Smooth muscle cell (in vitro differentiated cells): ENCODE data around the gene UBALD2. TPM values are rescaled to one million over a fixed set of nuclear protein-coding genes. Genes with fewer than 3 reads are reported as not detected.
A peak's percentile ranks its signal among the peaks of the same experiment; 100 is the strongest.

ENCODE experiments used
- DNase-seq: peaks from one replicate; lab custom pipeline; 2025; ENCODE audit not compliant: unreplicated experiment; lab: John Stamatoyannopoulos, UW
- H2AFZ ChIP-seq: fragments of 200-600 bp; sonication (generic); 2 replicates; pipeline ENCODE4 v1.6.0; 2016; ENCODE audit warnings: antibody characterized with exemption, low read depth, mild to moderate bottlenecking
- H3F3A ChIP-seq: fragments of 200-600 bp; sonication (generic); 2 replicates; pipeline ENCODE4 v1.6.0; 2017; ENCODE audit warnings: antibody characterized with exemption, low read depth
- H3K27ac ChIP-seq: fragments of 200-600 bp; sonication (generic); 2 replicates; pipeline ENCODE4 v1.5.1; 2016; ENCODE audit warnings: low read depth, mild to moderate bottlenecking
- H3K27me3 ChIP-seq: fragments of 200-600 bp; sonication (generic); 2 replicates; pipeline ENCODE4 v1.6.1; 2016; ENCODE audit warnings: low read depth, mild to moderate bottlenecking
- H3K36me3 ChIP-seq: fragments of 200-600 bp; sonication (generic); 2 replicates; pipeline ENCODE4 v1.5.1; 2016; ENCODE audit warnings: low read depth
- H3K4me1 ChIP-seq: fragments of 200-600 bp; sonication (generic); 2 replicates; pipeline ENCODE4 v1.5.1; 2016; ENCODE audit warnings: low read depth
- H3K4me2 ChIP-seq: fragments of 200-600 bp; sonication (generic); 2 replicates; pipeline ENCODE4 v1.6.0; 2016; ENCODE audit warnings: mild to moderate bottlenecking
- H3K4me3 ChIP-seq: fragments of 200-600 bp; sonication (generic); 2 replicates; pipeline ENCODE4 v1.5.1; 2016; ENCODE audit warnings: mild to moderate bottlenecking
- H3K79me2 ChIP-seq: fragments of 200-600 bp; sonication (generic); 2 replicates; pipeline ENCODE4 v1.6.0; 2016; ENCODE audit warnings: low read depth, mild to moderate bottlenecking
- H3K9ac ChIP-seq: fragments of 200-600 bp; sonication (generic); 2 replicates; pipeline ENCODE4 v1.6.0; 2016; ENCODE audit warnings: low read depth
- H3K9me3 ChIP-seq: fragments of 200-600 bp; sonication (generic); replicated peaks from 2 replicates; pipeline ENCODE4 v1.5.1; 2016; ENCODE audit warnings: low read depth
- H4K20me1 ChIP-seq: fragments of 200-600 bp; sonication (generic); 2 replicates; pipeline ENCODE4 v1.6.0; 2016; ENCODE audit warnings: low read depth
- WGBS: methylation state at CpG from one replicate; pipeline ENCODE4 v1.1.7; 2016; ENCODE audit warnings: low lambda C conversion rate; 5-methylcytosine and 5-hydroxymethylcytosine counted together
- polyA plus RNA-seq: library from polyadenylated mRNA; unstranded; fragments of >200 nt; fragmentation: Nextera tagmentation; extraction: Ambion mirVana; gene quantifications from 2 replicates; pipeline ENCODE4 v1.2.1, GENCODE V29; 2016
- total RNA-seq: library from RNA; depleted of rRNA; stranded (reverse); fragments of >200 nt; gene quantifications from 2 replicates; pipeline ENCODE4 v1.2.3, GENCODE V29; 2014
- TF ChIP-seq, protein P1 (sequence below): fragments of 200-600 bp; sonication (generic); IDR thresholded peaks from 2 replicates; pipeline ENCODE4 v1.5.1; 2017; ENCODE audit warnings: borderline replicate concordance, mild to moderate bottlenecking, antibody characterized with exemption; ENCODE audit not compliant: insufficient read depth, poor library complexity, severe bottlenecking

Gene UBALD2
- total RNA-seq = 2.6 and 5.9 TPM in 2 replicates
- 7.0 and 11.0 TPM in 2 replicates for polyA plus RNA-seq

- TF ChIP-seq, protein P1, sequence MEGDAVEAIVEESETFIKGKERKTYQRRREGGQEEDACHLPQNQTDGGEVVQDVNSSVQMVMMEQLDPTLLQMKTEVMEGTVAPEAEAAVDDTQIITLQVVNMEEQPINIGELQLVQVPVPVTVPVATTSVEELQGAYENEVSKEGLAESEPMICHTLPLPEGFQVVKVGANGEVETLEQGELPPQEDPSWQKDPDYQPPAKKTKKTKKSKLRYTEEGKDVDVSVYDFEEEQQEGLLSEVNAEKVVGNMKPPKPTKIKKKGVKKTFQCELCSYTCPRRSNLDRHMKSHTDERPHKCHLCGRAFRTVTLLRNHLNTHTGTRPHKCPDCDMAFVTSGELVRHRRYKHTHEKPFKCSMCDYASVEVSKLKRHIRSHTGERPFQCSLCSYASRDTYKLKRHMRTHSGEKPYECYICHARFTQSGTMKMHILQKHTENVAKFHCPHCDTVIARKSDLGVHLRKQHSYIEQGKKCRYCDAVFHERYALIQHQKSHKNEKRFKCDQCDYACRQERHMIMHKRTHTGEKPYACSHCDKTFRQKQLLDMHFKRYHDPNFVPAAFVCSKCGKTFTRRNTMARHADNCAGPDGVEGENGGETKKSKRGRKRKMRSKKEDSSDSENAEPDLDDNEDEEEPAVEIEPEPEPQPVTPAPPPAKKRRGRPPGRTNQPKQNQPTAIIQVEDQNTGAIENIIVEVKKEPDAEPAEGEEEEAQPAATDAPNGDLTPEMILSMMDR = no peak
Measured at GRCh38 chr17:76264755-76265623, at the start of gene UBALD2. TSS of gene UBALD2 (plus strand) at chr17:76265348. CDS start at chr17:76265506, 158 bp downstream.

GRCh38 chr17:76217081-76217480 lies 48.1 kb upstream of the UBALD2 start:
- H3K4me3 ChIP-seq = no peak overlapping the region
- DNase-seq = no peak
- H3K9ac ChIP-seq = no peak overlapping the region
- no peaks in the 10 kb centered on the region for H3K79me2 ChIP-seq
- H3F3A ChIP-seq = no peaks in the 10 kb centered on the region
- H3K36me3 ChIP-seq = no peaks in the 10 kb centered on the region
- TF ChIP-seq, protein P1 = no peak
- H4K20me1 ChIP-seq = no peaks in the 10 kb centered on the region
- WGBS = 99% methylated on average over 3 of the region's 3 CpGs
- no peaks in the 10 kb centered on the region for H3K27me3 ChIP-seq
- H2AFZ ChIP-seq = no peak overlapping the region
- H3K9me3 ChIP-seq = no peaks in the 10 kb centered on the region
- no peak overlapping the region for H3K27ac ChIP-seq
- no peaks in the 10 kb centered on the region for H3K4me1 ChIP-seq
- H3K4me2 ChIP-seq = no peak overlapping the region

More at GRCh38 chr17:76264755-76265623, at the start of gene UBALD2:
- DNase-seq = peak; percentile 97
- Histone ChIP-seq H2AFZ (peak within 1 kb of the TSS; percentile 36), H3K4me3 (peak within 1 kb of the TSS; percentile 95), H3K4me1 (peaks cover 13% of the 10 kb centered on the region), H3K27me3 (no peaks in the 10 kb centered on the region), H3F3A (peaks cover 13% of the 10 kb centered on the region), H3K4me2 (peak within 1 kb of the TSS; percentile 94), H3K9ac (peak within 1 kb of the TSS; percentile 98), H3K9me3 (no peaks in the 10 kb centered on the region), H3K79me2 (peaks cover 21% of the 10 kb centered on the region), H3K36me3 (no peaks in the 10 kb centered on the region), H4K20me1 (peaks cover 12% of the 10 kb centered on the region), H3K27ac (peak within 1 kb of the TSS; percentile 91)
- under 1% methylated on average over 77 of the region's 94 CpGs for WGBS

GRCh38 chr17:76219670-76220383 lies 45.3 kb upstream of the UBALD2 start:
- no peaks in the 10 kb centered on the region for H3K9me3 ChIP-seq
- H2AFZ ChIP-seq = no peak overlapping the region
- H4K20me1 ChIP-seq = no peaks in the 10 kb centered on the region
- no peak overlapping the region for H3K9ac ChIP-seq
- H3K27ac ChIP-seq = no peak overlapping the region
- TF ChIP-seq, protein P1 = no peak
- no peak for DNase-seq
- 92% methylated on average over 7 of the region's 7 CpGs for WGBS
- H3K79me2 ChIP-seq = no peaks in the 10 kb centered on the region
- no peaks in the 10 kb centered on the region for H3K27me3 ChIP-seq
- no peaks in the 10 kb centered on the region for H3F3A ChIP-seq
- no peaks in the 10 kb centered on the region for H3K4me1 ChIP-seq
- no peaks in the 10 kb centered on the region for H3K36me3 ChIP-seq
- H3K4me2 ChIP-seq = no peak overlapping the region
- no peak overlapping the region for H3K4me3 ChIP-seq
